ENCODE measurements around the gene CLINT1. TPM values are rescaled to one million over a fixed set of nuclear protein-coding genes. Genes with fewer than 3 reads are reported as not detected.
A peak's percentile ranks its signal among the peaks of the same experiment; 100 is the strongest.

The CLINT1 gene
- total and polyA plus RNA-seq, 2 of the 4 experiments (the other 2 are of a cell fraction): 144 to 146 TPM

GRCh38 chr5:157819502-157820115 lies 39.3 kb downstream of the CLINT1 start:
- H3K9me3 ChIP-seq (ENCODE audit: control insufficient read depth, insufficient read depth, low read length): no peaks in the 10 kb centered on the region
- intact Hi-C loops (cut with micrococcal nuclease): loop anchor here (1.0 to 10.0 kb wide), 6 partner anchors 129 to 1313 kb away; no protein-coding TSS in a partner anchor
- in situ Hi-C loops (cut with MboI; ENCODE audit: low sequenced_read_pairs): no loop called here

More at GRCh38 chr5:157819502-157820115, 39.3 kb downstream of the CLINT1 start:
- Histone ChIP-seq H3K9ac (ENCODE audit: low read depth, low read length) (no peak overlapping the region), H3K23ac (ENCODE audit: low read depth, low read length) (no peak overlapping the region), H4K91ac (ENCODE audit: insufficient read depth, low read depth, low read length) (no peak overlapping the region), H4K5ac (ENCODE audit: low read depth, low read length) (no peak overlapping the region), H2AFZ (replicated peaks; ENCODE audit: low read length, poor library complexity) (no peak overlapping the region), H3K4me3 (ENCODE audit: insufficient read depth, low read depth, low read length) (no peak overlapping the region), H3K14ac (replicated peaks; ENCODE audit: low read depth, low read length) (no peak overlapping the region), H3K36me3 (ENCODE audit: control insufficient read depth, insufficient read depth, low read length) (peaks cover 5% of the 10 kb centered on the region), H3K9me1 (ENCODE audit: insufficient read depth, low read length) (peaks cover 5% of the 10 kb centered on the region; the same call in 1 of the 2 replicates), H3K27me3 (ENCODE audit: control insufficient read depth, insufficient read depth, low read length) (no peaks in the 10 kb centered on the region), H2AK9ac (replicated peaks; ENCODE audit: low read depth, low read length, poor library complexity) (no peak overlapping the region), H3K4me2 (ENCODE audit: low read depth, low read length) (no peak overlapping the region), H2BK20ac (ENCODE audit: low read depth, low read length) (no peak overlapping the region), H3K18ac (ENCODE audit: low read depth, low read length) (no peak overlapping the region), H3K4me1 (ENCODE audit: control insufficient read depth, insufficient read depth, low read length) (peaks cover 13% of the 10 kb centered on the region), H2BK15ac (ENCODE audit: low read depth, low read length) (no peak overlapping the region), H4K8ac (ENCODE audit: low read depth in 2 of 2, low read length in 2 of 2) (no peak overlapping the region; a peak in 1 of 4 replicates), H2BK5ac (ENCODE audit: low read depth, low read length, poor library complexity, severe bottlenecking) (peak overlapping the region; percentile 19), H2BK120ac (ENCODE audit: low read depth, low read length) (no peak overlapping the region), H3K4ac (ENCODE audit: low read depth, low read length) (no peak overlapping the region), H3K79me1 (ENCODE audit: low read depth in 1 of 2, low read length in 2 of 2) (peaks cover 14 to 43% of the 10 kb centered on the region in 2 experiments), H4K20me1 (ENCODE audit: insufficient read depth, low read length) (peaks cover 44% of the 10 kb centered on the region), H3K27ac (ENCODE audit: insufficient read depth, low read length) (no peak overlapping the region), H3K56ac (ENCODE audit: extremely low read depth, insufficient read depth, low read length) (no peak overlapping the region), H2AK5ac (ENCODE audit: low read depth, low read length) (no peak overlapping the region)
- ChIA-PET POLR2A (ENCODE audit: unreplicated experiment) (no interaction called here), CTCF (interaction anchor here (0.8 to 1.3 kb wide), 4 partner anchors 12 to 129 kb away, joined by 3 to 7 read pairs (median 4); no protein-coding TSS in a partner anchor)
- DNase-seq (no peak), ATAC-seq (ENCODE audit: low read depth) (no peak)
- no CpG with 5 or more reads among the region's 3 CpGs for WGBS, 2 experiments (ENCODE audit: extremely low coverage in 2 of 2, insufficient read length in 1 of 2)
- dilution Hi-C loops (cut with HindIII; ENCODE audit: low sequenced_read_pairs, unreplicated experiment): loop anchor here (25.0 kb wide), 1 partner anchor 193 kb away; no protein-coding TSS in a partner anchor
- TF ChIP-seq, protein P1, sequence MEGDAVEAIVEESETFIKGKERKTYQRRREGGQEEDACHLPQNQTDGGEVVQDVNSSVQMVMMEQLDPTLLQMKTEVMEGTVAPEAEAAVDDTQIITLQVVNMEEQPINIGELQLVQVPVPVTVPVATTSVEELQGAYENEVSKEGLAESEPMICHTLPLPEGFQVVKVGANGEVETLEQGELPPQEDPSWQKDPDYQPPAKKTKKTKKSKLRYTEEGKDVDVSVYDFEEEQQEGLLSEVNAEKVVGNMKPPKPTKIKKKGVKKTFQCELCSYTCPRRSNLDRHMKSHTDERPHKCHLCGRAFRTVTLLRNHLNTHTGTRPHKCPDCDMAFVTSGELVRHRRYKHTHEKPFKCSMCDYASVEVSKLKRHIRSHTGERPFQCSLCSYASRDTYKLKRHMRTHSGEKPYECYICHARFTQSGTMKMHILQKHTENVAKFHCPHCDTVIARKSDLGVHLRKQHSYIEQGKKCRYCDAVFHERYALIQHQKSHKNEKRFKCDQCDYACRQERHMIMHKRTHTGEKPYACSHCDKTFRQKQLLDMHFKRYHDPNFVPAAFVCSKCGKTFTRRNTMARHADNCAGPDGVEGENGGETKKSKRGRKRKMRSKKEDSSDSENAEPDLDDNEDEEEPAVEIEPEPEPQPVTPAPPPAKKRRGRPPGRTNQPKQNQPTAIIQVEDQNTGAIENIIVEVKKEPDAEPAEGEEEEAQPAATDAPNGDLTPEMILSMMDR (conservative IDR thresholded peaks at IDR 0.05; ENCODE audit: low read depth, low read length): no peak
- no peak for TF ChIP-seq MAFK (IDR thresholded peaks at IDR 0.05; ENCODE audit: low read depth, low read length)
- TF ChIP-seq FOS (IDR thresholded peaks at IDR 0.05; ENCODE audit: low read depth, low read length): no peak
- TF ChIP-seq USF2 (IDR thresholded peaks at IDR 0.05; ENCODE audit: low read depth, low read length): no peak
- no TSS peak for BruUV-seq (replicated peaks)

All from IMR-90 (cell line).